ENCODE data around the gene BCL2L13. TPM values are rescaled to one million over a fixed set of nuclear protein-coding genes. Genes with fewer than 3 reads are reported as not detected.

BCL2L13 gene
- polyA plus RNA-seq, 1 experiment: 64.1 TPM

- H3K9me3 ChIP-seq (ENCODE audit: control insufficient read depth, insufficient read depth, low read length): no peaks in the 10 kb centered on the region
- no peak for DNase-seq (ENCODE audit: low read depth, low spot score)
- no peaks in the 10 kb centered on the region for H3K27me3 ChIP-seq (ENCODE audit: control insufficient read depth, insufficient read depth, low read length)
- TF ChIP-seq CTCF (IDR thresholded peaks at IDR 0.05; ENCODE audit: low read depth, low read length): no peak
- POLR2A ChIA-PET: no interaction called here
- CTCF ChIA-PET: no interaction called here
- H3K27ac ChIP-seq (ENCODE audit: low read depth, low read length): no peak overlapping the region
- H3K4me3 ChIP-seq (ENCODE audit: low read depth, low read length): no peak overlapping the region
Observed at GRCh38 chr22:17648569-17648968, 10.0 kb downstream of the BCL2L13 start.

GRCh38 chr22:17655289-17655688 is 16.7 kb downstream of the BCL2L13 start:
- no peak for TF ChIP-seq CTCF (IDR thresholded peaks at IDR 0.05; ENCODE audit: low read depth, low read length)
- Histone ChIP-seq H3K27ac (ENCODE audit: low read depth, low read length) (no peak overlapping the region), H3K9me3 (ENCODE audit: control insufficient read depth, insufficient read depth, low read length) (no peaks in the 10 kb centered on the region), H3K27me3 (ENCODE audit: control insufficient read depth, insufficient read depth, low read length) (no peaks in the 10 kb centered on the region), H3K4me3 (ENCODE audit: low read depth, low read length) (no peak overlapping the region)
- POLR2A ChIA-PET: no interaction called here
- CTCF ChIA-PET: no interaction called here
- DNase-seq (ENCODE audit: low read depth, low spot score): no peak

GRCh38 chr22:17656870-17657395 is 18.4 kb downstream of the BCL2L13 start:
- no peaks in the 10 kb centered on the region for H3K9me3 ChIP-seq (ENCODE audit: control insufficient read depth, insufficient read depth, low read length)
- ChIA-PET POLR2A (interaction anchor here (0.7 kb wide), 1 partner anchor 8 kb away, joined by 3 read pairs; no protein-coding TSS in a partner anchor), CTCF (no interaction called here)
- no peaks in the 10 kb centered on the region for H3K27me3 ChIP-seq (ENCODE audit: control insufficient read depth, insufficient read depth, low read length)
- H3K4me3 ChIP-seq (ENCODE audit: low read depth, low read length): no peak overlapping the region
- H3K27ac ChIP-seq (ENCODE audit: low read depth, low read length): no peak overlapping the region
- no peak for TF ChIP-seq CTCF (IDR thresholded peaks at IDR 0.05; ENCODE audit: low read depth, low read length)
- DNase-seq (ENCODE audit: low read depth, low spot score): no peak

GRCh38 chr22:17664414-17665055 is 26.0 kb downstream of the BCL2L13 start:
- Histone ChIP-seq H3K9me3 (ENCODE audit: control insufficient read depth, insufficient read depth, low read length) (peaks cover 2% of the 10 kb centered on the region; the same call in 1 of the 2 replicates), H3K4me3 (ENCODE audit: low read depth, low read length) (no peak overlapping the region), H3K27ac (ENCODE audit: low read depth, low read length) (no peak overlapping the region), H3K27me3 (ENCODE audit: control insufficient read depth, insufficient read depth, low read length) (no peaks in the 10 kb centered on the region)
- TF ChIP-seq CTCF (IDR thresholded peaks at IDR 0.05; ENCODE audit: low read depth, low read length): no peak
- DNase-seq (ENCODE audit: low read depth, low spot score): no peak
- POLR2A ChIA-PET: no interaction called here
- CTCF ChIA-PET: no interaction called here

- no peak overlapping the region for H3K27ac ChIP-seq (ENCODE audit: low read depth, low read length)
- ChIA-PET POLR2A (interaction anchor here (0.5 kb wide), 1 partner anchor 9 kb away, joined by 3 read pairs; no protein-coding TSS in a partner anchor), CTCF (no interaction called here)
- H3K27me3 ChIP-seq (ENCODE audit: control insufficient read depth, insufficient read depth, low read length): no peaks in the 10 kb centered on the region
- DNase-seq (ENCODE audit: low read depth, low spot score): no peak
- H3K9me3 ChIP-seq (ENCODE audit: control insufficient read depth, insufficient read depth, low read length): peaks cover 2% of the 10 kb centered on the region; the same call in 1 of the 2 replicates
- no peak overlapping the region for H3K4me3 ChIP-seq (ENCODE audit: low read depth, low read length)
- TF ChIP-seq CTCF (IDR thresholded peaks at IDR 0.05; ENCODE audit: low read depth, low read length): no peak
Observed at GRCh38 chr22:17665248-17665647, 26.7 kb downstream of the BCL2L13 start.

Measured in AG04450 (cell line).